Prostate gland (tissue), 2 donors: ENCODE measurements around the gene TMC4. TPM values are rescaled to one million over a fixed set of nuclear protein-coding genes. Genes with fewer than 3 reads are reported as not detected.
A peak's percentile ranks its signal among the peaks of the same experiment; 100 is the strongest.

ENCODE experiments used
- DNase-seq: peaks from one replicate; pipeline ENCODE4 v3.0.0-alpha.2; 2019; ENCODE audit warnings: low spot score
- H3K27ac ChIP-seq, 2 donors: fragments of 200-600 bp; sonication (generic); 2 replicates each; pipeline ENCODE4 v1.5.1; 2017 to 2019
- H3K27me3 ChIP-seq: fragments of 200-600 bp; sonication (generic); replicated peaks from 2 replicates; pipeline ENCODE4 v1.5.1; 2019; ENCODE audit not compliant: insufficient read depth
- H3K36me3 ChIP-seq, 2 donors: fragments of 200-600 bp; sonication (generic); 1 replicate in 1 of 2; 2 replicates in 1 of 2; pipeline versions ENCODE4 v1.5.1 to v1.8.1; 2017 to 2019
- H3K4me1 ChIP-seq: fragments of 200-600 bp; sonication (generic); replicated peaks from 2 replicates; pipeline ENCODE4 v1.5.1; 2019
- H3K4me3 ChIP-seq, 2 donors: fragments of 200-600 bp; sonication (generic); 2 replicates each; pipeline ENCODE4 v1.5.1; 2017 to 2019
- H3K9me3 ChIP-seq: fragments of 200-600 bp; sonication (generic); 2 replicates; pipeline ENCODE4 v1.5.1; 2017
- POLR2A ChIP-seq: fragments of 450-650 bp; IDR thresholded peaks from one replicate; pipeline ENCODE4 v1.6.1; 2016; ENCODE audit warnings: antibody characterized with exemption, mild to moderate bottlenecking
- POLR2AphosphoS5 ChIP-seq: sonication (generic); formaldehyde crosslinking; IDR thresholded peaks from one replicate; pipeline ENCODE4 v1.6.1; 2017; ENCODE audit warnings: antibody characterized with exemption
- WGBS: methylation state at CpG from one replicate; pipeline ENCODE4 v1.1.5; 2018; 5-methylcytosine and 5-hydroxymethylcytosine counted together
- intact Hi-C: fragments of 100-400 bp; cut with DNase I; formaldehyde crosslinking; loops from one replicate; pipeline ENCODE4 v1.14.2; 2022
- total RNA-seq, 2 donors: library from RNA; depleted of rRNA; stranded (reverse); fragments of >200 nt; gene quantifications; one replicate each; pipeline ENCODE4 v1.1.0, GENCODE V29; 2016
- TF ChIP-seq, protein P1 (sequence below), 4 experiments: fragments of 200-600 bp in 2 of 4; fragments of 450-650 bp in 2 of 4; sonication (generic) in 2 of 4; IDR thresholded peaks; 1 replicate in 3 of 4; 2 replicates in 1 of 4; pipeline ENCODE4 v1.5.1; 2016 to 2019; ENCODE audit warnings: antibody characterized with exemption in 4 of 4, mild to moderate bottlenecking in 2 of 4, moderate library complexity in 2 of 4

The TMC4 gene
- total RNA-seq, 2 donors from 2014 or later: 40.2 to 88.6 TPM

DNA sequence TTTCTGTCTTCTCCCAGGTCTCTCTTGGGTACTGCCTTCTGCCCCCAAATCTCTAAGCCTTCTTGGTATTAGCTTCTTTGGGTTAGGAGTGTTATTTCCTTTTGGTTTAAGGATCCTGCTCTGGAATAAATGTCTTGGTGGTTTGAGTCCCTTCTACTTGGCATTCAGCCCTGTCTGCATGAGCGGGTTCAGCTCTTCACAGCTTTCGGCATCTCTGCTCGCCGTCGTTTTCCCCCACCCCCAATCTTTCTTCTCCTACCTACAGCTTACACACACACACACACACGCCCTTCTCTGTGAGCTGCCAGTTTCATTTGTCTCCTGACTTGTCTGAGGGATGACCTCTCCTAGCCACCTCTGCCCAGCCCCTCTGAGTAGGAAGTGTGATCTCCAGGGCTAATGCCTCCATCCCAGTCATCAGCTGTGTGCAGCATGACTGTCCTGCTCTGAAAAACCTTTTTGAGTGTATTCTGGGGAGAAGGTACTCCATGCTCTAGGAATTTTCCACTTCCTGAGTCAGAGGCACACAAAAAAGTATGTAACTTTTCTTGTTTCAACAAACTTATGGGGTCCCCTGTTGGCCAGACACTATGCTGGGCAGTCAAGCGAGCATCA is 30.7 kb downstream of the TMC4 start:
- 84% methylated on average over 7 of the region's 7 CpGs for WGBS
- peaks cover 26 to 45% of the 10 kb centered on the region in 2 donors for H3K36me3 ChIP-seq
- H3K4me3 ChIP-seq: no peak overlapping the region
- TF ChIP-seq, protein P1, sequence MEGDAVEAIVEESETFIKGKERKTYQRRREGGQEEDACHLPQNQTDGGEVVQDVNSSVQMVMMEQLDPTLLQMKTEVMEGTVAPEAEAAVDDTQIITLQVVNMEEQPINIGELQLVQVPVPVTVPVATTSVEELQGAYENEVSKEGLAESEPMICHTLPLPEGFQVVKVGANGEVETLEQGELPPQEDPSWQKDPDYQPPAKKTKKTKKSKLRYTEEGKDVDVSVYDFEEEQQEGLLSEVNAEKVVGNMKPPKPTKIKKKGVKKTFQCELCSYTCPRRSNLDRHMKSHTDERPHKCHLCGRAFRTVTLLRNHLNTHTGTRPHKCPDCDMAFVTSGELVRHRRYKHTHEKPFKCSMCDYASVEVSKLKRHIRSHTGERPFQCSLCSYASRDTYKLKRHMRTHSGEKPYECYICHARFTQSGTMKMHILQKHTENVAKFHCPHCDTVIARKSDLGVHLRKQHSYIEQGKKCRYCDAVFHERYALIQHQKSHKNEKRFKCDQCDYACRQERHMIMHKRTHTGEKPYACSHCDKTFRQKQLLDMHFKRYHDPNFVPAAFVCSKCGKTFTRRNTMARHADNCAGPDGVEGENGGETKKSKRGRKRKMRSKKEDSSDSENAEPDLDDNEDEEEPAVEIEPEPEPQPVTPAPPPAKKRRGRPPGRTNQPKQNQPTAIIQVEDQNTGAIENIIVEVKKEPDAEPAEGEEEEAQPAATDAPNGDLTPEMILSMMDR (IDR thresholded peaks at IDR 0.05): no peak
- TF ChIP-seq POLR2A (no peak), POLR2AphosphoS5 (no peak)
- no peak overlapping the region for H3K27ac ChIP-seq
- intact Hi-C loops: no loop called here
- H3K4me1 ChIP-seq: peaks cover 7% of the 10 kb centered on the region
- H3K9me3 ChIP-seq: no peaks in the 10 kb centered on the region
- H3K27me3 ChIP-seq: no peaks in the 10 kb centered on the region
- DNase-seq: no peak

DNA sequence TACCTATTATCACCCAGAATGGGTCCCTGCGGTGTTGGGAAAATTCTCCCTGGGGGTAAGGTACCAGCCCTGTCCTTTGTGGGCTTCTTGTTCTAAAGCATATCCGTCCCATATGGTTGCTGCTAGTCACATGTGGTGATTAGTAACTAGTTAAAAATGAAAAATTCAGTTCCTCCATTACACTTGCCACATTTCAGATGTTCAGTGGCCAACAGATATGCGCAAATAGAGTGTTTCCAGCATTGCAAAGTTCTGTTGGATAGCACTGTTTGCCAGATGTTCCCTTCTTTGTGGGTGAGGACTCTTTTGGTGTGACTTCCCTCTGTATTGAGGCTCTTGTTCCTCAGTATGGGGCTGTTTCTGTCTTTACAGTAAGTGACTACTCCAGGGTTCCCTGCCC is 31.6 kb downstream of the TMC4 start:
- Histone ChIP-seq H3K4me3 (no peak overlapping the region), H3K27me3 (no peaks in the 10 kb centered on the region), H3K27ac (no peak overlapping the region), H3K9me3 (no peaks in the 10 kb centered on the region), H3K36me3 (peaks cover 20 to 36% of the 10 kb centered on the region in 2 donors), H3K4me1 (peaks cover 7% of the 10 kb centered on the region)
- intact Hi-C loops: no loop called here
- 81% methylated on average over 3 of the region's 3 CpGs for WGBS
- DNase-seq: no peak
- TF ChIP-seq POLR2A (no peak), POLR2AphosphoS5 (no peak)
- TF ChIP-seq, protein P1 (IDR thresholded peaks at IDR 0.05): no peak

DNA sequence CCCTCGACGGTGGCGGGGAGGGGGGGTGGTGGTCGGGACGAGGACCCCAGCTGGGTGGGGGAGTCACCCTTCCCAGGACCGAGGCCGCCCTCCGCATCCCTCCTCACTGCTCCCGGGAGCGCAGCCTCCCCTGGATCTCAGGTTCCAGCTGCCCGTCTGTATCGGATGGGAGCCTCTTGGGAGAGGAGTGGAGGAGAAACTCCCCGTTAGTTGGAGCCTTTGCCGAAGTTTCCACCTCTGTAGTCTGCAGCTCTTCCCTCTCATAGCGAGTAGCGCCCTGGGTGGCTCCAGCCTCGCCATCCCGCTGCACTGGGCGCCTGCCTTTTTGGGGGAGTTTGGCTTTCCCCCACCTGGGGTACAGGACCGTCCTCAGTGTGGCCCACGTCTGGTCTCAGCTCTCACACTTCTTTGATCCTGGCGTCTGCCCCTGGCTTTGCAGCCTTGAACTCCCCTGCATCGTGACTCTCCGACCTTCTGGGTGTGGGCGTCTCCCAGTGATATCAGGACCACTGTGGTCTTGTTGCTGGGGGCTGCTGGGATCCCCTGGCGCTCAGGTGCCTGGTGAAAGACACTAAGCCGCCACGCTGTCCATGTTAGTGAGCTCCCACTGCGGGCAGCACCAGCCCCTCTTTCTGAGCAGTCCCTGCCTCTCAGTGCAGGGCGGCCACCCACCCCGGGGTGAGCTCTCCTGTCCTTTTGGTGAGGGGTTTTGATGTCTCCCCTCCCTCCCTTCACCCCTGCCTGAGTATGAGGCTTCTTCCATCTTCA is 34.3 kb downstream of the TMC4 start:
- H3K36me3 ChIP-seq: peaks cover 9 to 10% of the 10 kb centered on the region in 2 donors
- peak overlapping the region; percentile 94 to 99 for H3K4me3 ChIP-seq
- TF ChIP-seq, protein P1 (IDR thresholded peaks at IDR 0.05): no peak
- no peak for TF ChIP-seq POLR2AphosphoS5
- TF ChIP-seq POLR2A: no peak
- DNase-seq: no peak
- no peaks in the 10 kb centered on the region for H3K27me3 ChIP-seq
- H3K27ac ChIP-seq: peak overlapping the region; percentile 92 to 97
- intact Hi-C loops: loop anchor here (10.0 kb wide), 1 partner anchor 274 kb away; the partner anchor contains the start of gene MYADM
- 17% methylated on average over 29 of the region's 31 CpGs for WGBS
- H3K4me1 ChIP-seq: peaks cover 7% of the 10 kb centered on the region
- no peaks in the 10 kb centered on the region for H3K9me3 ChIP-seq

DNA sequence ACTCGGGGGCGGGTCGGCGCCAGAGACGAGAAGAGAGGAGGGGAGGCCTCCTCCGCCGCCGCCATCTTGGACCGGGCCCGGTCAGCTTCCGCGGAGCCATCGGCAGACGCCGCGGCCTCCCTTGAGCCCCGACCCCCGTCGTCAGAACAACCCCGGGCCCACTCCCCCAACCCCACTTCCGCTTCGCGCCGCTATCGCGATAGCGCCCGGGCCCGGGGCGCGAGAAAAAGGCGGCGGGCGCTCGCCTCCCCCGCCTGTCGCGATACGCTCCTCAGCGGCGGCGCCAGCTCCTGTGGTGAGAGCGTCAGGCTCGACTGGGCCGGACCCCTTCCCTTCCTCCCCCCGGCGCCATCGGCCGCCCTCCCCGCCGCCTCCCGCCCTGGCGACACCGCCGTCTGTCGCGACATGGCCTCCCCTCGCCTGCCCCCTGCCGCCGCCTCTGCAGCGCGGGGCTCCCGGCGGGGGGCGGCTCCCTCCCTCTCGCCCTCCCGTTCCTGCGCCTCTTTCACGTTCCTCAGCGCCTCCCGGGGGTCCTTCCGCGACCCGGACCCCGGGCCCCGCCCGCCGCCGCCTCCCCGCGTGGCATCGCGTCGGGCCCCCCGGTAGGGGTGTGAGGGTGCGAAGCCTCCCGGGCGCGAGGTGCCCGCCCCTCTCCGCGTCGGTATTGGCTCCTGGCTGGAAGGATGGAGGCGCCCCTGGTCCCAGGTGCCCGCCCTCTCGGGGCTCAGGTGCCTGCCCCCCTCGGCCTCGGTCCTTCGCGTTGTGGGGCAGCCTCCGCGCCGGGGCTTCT is 35.1 kb downstream of the TMC4 start, which contains the start of gene CNOT3:
CNOT3 (plus strand) TSS at position 64 of the 790 bp plus-strand sequence. CDS start 5,217 bp downstream, outside the sequence.
- no peaks in the 10 kb centered on the region for H3K9me3 ChIP-seq
- H3K4me1 ChIP-seq: peaks cover 7% of the 10 kb centered on the region
- H3K27ac ChIP-seq: peak within 1 kb of the TSS; percentile 92 to 97
- intact Hi-C loops: loop anchor here (2.0 to 10.0 kb wide), 2 partner anchors 21 to 273 kb away; partner anchors contain the start of genes LENG1 and MYADM
- DNase-seq: no peak
- TF ChIP-seq POLR2AphosphoS5 (no peak), POLR2A (peak; percentile 94)
- H3K27me3 ChIP-seq: no peaks in the 10 kb centered on the region
- WGBS: under 1% methylated on average over 85 of the region's 103 CpGs
- peak within 1 kb of the TSS; percentile 94 to 99 for H3K4me3 ChIP-seq
- H3K36me3 ChIP-seq: peaks cover 3 to 5% of the 10 kb centered on the region in 2 donors
